Measurements from ENCODE around the gene TLE3. TPM values are rescaled to one million over a fixed set of nuclear protein-coding genes. Genes with fewer than 3 reads are reported as not detected.
"Not testable (repeated sequence)": the region's sequence is repeated elsewhere in the genome, so short reads cannot be mapped to it uniquely, and the experiment has no call there.

Gene TLE3
- total RNA-seq, 2 donors from 2014 or later, result 65.4 to 85.1 TPM

DNA sequence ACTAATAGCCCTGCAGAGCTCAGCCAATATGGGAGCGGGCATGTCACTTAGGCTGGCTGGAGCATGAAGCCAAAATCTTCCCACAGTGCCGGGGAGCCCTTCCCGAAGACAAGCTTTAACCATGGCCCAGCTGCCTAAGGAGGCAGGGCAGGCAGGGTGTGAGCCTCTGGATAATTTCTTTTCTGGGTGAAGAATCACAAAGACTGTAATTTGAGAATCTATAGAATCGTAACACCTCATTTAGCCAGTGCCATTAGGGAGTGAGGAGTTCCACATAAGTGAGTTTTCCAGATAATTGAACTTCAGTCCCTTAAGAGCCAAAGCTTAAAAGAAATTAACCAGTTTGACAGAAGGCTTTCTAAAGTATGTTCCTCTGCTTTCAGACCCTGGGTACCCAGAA is 40.2 kb upstream of the TLE3 start:
- Histone ChIP-seq H3K4me3 (no peak overlapping the region), H3K27ac (no peak overlapping the region), H3K9ac (ENCODE audit: low read depth in 2 of 2, low read length in 2 of 2) (no peak overlapping the region), H3K4me1 (no peaks in the 10 kb centered on the region), H3K36me3 (no peaks in the 10 kb centered on the region), H3K27me3 (no peaks in the 10 kb centered on the region), H3K9me3 (no peaks in the 10 kb centered on the region)
- TF ChIP-seq, protein P1, sequence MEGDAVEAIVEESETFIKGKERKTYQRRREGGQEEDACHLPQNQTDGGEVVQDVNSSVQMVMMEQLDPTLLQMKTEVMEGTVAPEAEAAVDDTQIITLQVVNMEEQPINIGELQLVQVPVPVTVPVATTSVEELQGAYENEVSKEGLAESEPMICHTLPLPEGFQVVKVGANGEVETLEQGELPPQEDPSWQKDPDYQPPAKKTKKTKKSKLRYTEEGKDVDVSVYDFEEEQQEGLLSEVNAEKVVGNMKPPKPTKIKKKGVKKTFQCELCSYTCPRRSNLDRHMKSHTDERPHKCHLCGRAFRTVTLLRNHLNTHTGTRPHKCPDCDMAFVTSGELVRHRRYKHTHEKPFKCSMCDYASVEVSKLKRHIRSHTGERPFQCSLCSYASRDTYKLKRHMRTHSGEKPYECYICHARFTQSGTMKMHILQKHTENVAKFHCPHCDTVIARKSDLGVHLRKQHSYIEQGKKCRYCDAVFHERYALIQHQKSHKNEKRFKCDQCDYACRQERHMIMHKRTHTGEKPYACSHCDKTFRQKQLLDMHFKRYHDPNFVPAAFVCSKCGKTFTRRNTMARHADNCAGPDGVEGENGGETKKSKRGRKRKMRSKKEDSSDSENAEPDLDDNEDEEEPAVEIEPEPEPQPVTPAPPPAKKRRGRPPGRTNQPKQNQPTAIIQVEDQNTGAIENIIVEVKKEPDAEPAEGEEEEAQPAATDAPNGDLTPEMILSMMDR (IDR thresholded peaks at IDR 0.05), result no peak
- DNase-seq, result no peak
- intact Hi-C loops (cut with DNase I), result no loop called here

DNA sequence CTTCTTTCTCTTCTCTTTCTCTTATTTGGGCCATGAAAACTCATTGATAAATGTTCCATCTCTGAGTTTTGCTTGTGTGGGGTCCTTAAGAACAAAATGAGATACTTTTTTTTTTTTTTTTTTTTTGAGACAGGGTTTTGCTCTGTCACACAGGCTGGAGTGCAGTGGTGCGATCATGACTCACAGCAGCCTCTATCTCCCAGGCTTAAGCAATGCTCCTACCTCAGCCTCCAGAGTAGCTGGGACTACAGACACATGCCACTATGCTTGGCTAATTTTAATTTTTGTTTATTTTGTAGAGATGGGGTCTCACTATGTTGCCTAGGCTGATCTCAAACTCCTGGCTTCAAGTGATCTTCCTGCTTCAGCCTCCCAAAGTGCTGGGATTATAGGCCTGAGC is 39.3 kb upstream of the TLE3 start:
- intact Hi-C loops (cut with DNase I); H3K4me1 ChIP-seq: not testable (repeated sequence)

DNA sequence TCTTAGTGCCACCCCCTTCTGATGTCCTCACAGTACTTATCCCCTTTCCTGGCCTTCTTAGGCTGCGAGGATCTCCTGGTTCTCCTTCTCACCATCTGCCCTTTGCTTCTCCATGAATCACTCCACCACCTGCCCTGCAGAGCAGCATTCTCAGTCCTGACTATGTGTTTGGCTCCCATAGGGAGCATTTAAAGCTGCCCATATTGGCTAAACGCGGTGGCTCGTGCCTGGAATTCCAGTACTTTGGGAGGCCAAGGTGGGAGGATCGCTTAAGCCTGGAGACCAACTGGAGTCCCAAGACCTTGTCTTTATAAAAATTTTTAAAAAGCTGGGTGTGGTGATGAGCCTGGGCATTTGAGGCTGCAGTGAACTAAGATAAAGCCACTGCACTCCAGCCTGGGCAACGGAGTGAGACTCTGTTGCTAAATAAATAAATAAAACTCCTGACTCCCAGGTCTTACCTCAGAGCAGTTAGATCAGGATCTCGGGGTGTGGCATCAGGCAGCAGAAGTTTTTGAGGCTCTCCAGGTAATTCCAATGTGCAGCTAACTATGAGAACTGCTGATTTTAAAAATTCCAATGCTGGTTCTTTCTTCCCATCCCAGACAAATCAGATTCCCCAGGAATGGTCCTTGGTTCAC is 36.2 kb upstream of the TLE3 start:
- Histone ChIP-seq H3K9me3 (no peaks in the 10 kb centered on the region), H3K27ac (no peak overlapping the region), H3K4me1 (no peaks in the 10 kb centered on the region), H3K27me3 (no peaks in the 10 kb centered on the region), H3K36me3 (no peaks in the 10 kb centered on the region), H3K4me3 (no peak overlapping the region), H3K9ac (ENCODE audit: low read depth in 2 of 2, low read length in 2 of 2) (no peak overlapping the region)
- DNase-seq, result no peak
- TF ChIP-seq, protein P1 (IDR thresholded peaks at IDR 0.05), result no peak
- intact Hi-C loops (cut with DNase I), result no loop called here

More for the DNA sequence above, 39.3 kb upstream of the TLE3 start:
- not testable (repeated sequence) for H3K27me3 ChIP-seq; H3K4me3 ChIP-seq; H3K36me3 ChIP-seq; DNase-seq; H3K27ac ChIP-seq; H3K9me3 ChIP-seq; H3K9ac ChIP-seq (ENCODE audit: low read depth in 2 of 2, low read length in 2 of 2)

DNA sequence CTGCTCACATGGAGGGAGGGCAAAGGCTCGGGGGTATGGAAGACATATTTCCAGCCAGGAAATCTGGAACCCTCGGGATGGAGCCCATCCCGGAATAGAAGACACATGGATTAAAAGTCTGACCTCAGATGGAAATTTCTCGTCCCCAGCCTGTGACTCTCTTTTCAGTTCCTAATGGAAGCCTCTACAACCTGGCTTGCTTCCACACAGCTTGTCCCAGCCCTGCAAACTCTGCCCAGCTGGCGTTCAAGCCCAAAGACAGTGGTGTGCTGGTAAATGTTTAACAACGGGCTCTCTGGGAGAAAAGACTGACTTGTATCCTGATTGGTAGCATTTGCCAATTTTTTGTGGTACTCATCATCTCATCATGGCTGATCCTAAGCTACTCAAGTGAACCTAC is 35.6 kb upstream of the TLE3 start:
- TF ChIP-seq, protein P1 (IDR thresholded peaks at IDR 0.05), result no peak
- Histone ChIP-seq H3K27ac (no peak overlapping the region), H3K4me3 (no peak overlapping the region), H3K27me3 (no peaks in the 10 kb centered on the region), H3K36me3 (no peaks in the 10 kb centered on the region), H3K4me1 (no peaks in the 10 kb centered on the region), H3K9ac (ENCODE audit: low read depth in 2 of 2, low read length in 2 of 2) (no peak overlapping the region), H3K9me3 (no peaks in the 10 kb centered on the region)
- intact Hi-C loops (cut with DNase I), result no loop called here
- peak; percentile 48 for DNase-seq

DNA sequence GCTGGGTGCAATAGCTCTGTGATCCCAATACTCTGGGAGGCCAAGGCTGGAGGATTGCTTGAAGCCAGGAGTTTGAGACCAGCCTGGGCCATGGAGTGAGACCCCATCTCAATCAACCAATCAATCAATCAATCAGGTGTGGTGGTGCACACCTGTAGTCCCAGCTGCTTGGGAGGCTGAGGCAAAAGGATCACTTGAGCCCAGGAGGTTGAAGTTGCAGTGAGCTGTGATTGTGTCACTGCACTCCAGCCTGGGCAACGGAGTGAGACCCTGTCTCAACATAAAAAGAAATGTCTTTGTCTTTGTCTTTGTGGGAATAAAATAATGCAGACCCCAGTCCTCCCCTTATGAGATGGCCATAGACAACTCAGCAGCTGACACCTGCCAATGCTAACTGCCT is 34.9 kb upstream of the TLE3 start:
- Histone ChIP-seq H3K9me3 (no peaks in the 10 kb centered on the region), H3K4me3 (no peak overlapping the region), H3K27ac (no peak overlapping the region), H3K4me1 (no peaks in the 10 kb centered on the region), H3K9ac (ENCODE audit: low read depth in 2 of 2, low read length in 2 of 2) (no peak overlapping the region), H3K36me3 (no peaks in the 10 kb centered on the region), H3K27me3 (no peaks in the 10 kb centered on the region)
- intact Hi-C loops (cut with DNase I), result no loop called here
- no peak for DNase-seq
- TF ChIP-seq, protein P1 (IDR thresholded peaks at IDR 0.05), result no peak

DNA sequence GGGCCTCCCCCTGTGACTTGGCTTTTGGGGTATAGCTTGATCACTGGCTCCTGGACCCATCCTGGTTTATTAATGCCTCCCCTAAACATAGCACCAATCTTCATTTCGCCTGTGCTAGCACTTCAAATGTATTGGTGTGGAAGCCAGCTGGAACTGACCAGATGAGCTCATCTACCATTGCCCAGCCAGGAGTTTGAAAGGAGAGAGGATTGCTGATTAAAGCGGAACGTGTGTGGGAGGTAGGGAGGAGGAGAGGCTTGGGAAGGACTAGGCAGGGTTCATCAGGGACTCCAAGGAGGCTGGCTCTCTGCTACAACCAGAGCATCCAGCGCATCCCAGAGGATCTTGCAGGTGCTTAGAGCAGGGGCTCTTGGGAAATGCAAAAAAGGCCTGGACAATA is 34.4 kb upstream of the TLE3 start:
- Histone ChIP-seq H3K27ac (no peak overlapping the region), H3K36me3 (no peaks in the 10 kb centered on the region), H3K4me3 (no peak overlapping the region), H3K9ac (ENCODE audit: low read depth in 2 of 2, low read length in 2 of 2) (no peak overlapping the region), H3K27me3 (no peaks in the 10 kb centered on the region), H3K9me3 (no peaks in the 10 kb centered on the region), H3K4me1 (no peaks in the 10 kb centered on the region)
- TF ChIP-seq, protein P1 (IDR thresholded peaks at IDR 0.05), result no peak
- no peak for DNase-seq
- intact Hi-C loops (cut with DNase I), result no loop called here
